ENCODE results near the gene ZFYVE28.

The ZFYVE28 gene

DNA sequence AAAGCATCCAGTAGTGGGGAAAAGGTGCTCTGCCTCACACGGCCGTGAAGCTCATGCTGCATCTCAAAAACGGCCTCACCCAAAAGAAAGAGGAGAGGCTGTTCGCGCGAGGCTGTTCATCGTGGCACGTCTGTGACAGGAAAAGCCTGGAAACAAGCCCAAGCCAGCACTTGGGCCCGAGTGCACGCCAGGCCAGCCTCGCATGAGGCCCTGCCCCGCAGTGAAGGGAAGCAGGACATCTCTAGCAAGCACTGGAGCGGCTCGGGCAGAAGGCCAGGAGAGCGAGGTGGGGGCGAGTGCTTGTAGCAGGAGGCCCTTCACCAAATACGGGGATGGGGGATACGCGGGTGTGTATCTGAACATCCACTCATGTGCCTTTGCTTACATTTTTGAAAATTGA is 116.6 kb downstream of the ZFYVE28 start:
- DNase-seq = no peak

DNA sequence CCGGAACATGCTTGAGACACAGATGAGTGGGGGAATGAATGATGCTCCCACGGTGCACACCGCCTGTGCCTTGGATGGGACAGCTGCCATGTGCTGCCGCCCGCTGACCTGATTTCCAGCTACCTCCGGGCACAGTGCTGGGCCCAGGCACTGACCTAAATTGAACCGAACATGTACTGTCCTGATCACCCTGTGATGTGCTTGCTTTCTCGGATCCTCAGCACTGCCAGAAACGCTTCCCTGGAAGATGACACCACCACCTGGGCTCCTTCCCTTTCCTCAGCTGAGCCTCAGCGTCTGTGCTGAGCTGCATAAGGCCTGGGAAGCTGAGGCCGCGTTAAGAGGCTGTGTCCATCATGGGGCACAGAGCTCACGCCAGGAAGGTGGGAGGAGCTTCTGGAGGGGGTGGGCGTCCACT is 117.2 kb downstream of the ZFYVE28 start:
- DNase-seq = no peak

DNA sequence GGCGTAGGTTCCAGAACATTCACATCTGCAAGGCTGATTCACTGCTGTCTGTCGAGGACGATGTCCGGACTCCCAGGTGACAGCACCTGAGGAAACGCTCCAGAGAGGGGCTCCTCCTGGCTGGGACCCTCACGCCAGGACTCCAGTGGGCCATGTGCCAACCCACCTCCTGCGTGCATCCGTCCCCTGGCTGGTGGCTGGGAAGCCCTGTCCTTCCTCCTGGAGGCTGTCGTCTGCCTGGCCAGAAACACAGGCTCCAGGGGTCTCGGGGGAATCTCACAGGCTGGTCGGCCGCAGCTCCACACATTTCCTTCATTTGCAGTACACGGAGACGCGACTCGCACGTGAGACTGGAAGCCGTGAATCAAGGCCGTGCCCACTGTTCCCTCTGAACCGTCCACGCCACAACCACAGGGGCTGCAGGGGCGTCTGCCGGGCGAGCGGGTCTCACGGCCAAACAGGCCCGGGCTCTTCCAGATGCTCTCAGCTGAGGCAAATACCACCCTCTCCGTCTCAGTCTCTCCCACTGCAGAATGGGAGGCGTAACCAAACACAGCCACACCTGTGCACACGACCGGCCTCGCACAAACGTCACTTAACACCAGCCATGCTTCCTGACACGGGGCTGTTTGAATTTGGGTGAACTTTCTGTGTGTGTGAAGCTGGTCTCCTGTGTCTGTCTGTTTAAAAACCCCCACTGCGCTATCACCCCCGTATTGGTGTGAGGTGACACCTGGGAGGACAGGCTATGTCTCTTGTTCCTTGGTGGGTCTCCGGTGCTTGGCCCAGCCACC is 117.8 kb downstream of the ZFYVE28 start:
- DNase-seq = no peak

DNA sequence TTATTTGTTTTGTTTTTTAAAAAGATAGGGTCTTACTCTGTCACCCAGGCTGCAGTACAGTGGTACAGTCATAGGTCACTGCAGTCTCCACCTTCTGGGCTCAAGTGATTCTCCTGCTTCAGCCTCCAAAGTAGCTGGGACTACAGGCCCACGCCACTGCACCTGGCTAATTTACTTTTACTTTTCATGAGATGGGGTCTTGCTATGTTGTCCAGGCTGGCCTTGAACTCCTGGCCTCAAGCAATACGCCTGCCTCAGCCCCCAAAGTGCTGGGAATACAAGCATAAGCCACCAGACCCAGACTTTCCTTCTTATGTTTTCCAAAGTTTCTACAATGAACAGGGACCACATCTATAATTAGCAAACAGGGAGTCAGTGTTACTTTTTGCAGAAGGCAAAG is 118.7 kb downstream of the ZFYVE28 start:
- DNase-seq = no peak

DNA sequence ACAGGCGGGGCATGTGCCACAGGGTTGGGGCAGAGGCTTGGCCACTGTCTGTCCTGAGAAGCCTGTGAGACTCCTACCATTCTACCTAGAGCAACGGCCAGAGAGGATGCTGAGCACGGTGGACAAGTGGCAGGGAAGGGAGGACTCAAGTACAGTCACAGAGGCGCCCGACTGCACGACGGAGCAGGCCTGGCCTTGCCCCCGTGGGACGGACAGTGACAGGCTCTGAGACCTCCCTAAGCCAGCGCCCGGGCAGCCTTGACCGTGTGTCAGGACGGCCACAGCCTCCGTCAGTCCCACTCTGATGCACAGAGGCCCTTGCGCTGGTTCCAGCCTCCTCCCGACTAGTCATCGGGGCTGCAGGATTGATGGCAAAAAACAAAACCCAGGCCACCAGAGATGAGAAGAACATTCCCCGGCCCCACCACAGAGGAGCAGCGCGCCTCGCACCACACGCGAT is 119.9 kb downstream of the ZFYVE28 start:
- no peak for DNase-seq

DNA sequence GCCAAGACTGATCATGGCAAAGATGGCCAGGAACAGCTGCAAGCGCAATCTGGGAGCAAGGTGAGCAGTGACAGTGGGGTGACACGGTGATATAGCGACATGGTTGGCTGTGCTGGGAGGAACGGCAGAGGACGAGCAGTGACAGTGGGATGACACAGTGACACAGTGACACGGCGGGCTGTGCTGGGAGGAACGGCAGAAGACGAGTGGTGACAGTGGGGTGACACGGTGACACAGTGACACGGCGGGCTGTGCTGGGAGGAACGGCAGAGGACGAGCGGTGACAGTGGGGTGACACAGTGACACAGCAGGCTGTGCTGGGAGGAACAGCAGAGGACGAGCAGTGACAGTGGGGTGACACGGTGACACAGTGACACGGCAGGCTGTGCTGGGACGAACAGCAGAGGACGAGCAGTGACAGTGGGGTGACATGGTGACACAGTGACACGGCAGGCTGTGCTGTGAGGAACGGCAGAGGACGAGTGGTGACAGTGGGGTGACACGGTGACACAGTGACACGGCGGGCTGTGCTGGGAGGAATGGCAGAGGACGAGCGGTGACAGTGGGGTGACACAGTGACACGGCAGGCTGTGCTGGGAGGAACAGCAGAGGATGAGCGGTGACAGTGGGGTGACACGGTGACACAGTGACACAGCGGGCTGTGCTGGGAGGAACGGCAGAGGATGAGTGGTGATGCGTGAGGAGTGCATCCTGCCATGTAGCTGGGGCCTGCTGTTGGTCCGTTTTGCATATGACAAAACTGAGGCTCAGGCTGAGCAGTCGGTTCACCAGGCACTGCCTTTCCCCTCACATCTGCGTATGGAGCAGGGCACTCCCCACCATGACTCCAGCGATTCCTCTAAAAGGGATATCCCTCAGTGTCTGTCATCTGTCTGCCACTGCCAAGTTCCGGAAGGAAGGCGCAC is 120.6 kb downstream of the ZFYVE28 start:
- no peak for DNase-seq

DNA sequence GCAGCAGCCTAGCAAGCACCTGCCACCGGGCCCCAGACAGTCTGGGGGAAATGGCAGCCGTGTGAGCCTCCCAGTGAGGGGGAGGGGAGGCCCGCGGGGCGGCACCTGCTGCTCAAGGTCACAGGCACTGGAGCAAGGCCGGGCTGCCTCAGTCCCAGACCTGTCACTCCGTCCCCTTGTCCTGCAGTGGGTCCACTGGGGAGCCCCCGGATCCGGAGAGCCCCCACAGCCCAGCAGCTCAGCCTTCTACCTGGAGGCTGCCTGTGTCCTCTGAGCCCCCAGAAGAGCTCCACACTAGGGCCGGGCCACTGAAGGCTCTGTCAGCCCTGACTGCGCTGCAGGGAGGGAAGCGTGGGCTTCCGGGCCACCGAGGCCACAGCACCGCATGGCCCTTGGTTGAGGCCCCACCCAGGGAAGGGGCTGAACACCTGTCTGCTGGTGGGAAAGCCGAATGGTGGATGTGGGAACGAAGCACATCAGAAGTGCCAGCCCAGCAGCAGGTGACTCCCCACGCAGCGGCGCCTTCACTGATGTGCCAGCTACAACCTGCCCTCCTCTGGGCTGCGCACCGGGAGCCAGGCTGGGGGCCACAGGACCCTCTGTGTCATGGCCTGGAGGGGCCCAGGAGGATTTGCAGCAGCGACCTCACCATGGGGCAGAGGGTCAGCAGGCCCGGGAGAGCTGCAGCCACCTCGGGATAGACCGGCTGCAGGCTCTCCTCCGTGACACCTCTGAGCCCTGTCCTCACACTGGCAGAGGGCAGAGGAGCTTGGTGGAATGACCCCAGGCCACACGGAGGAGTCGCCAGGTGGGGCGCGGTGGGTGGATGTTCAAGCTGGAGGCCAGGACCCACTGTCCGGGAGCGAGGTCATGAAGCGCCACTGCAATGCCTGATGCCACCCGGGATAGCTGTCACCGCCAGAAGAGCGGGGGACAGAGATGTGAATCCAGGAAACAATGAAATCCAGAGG is 121.5 kb downstream of the ZFYVE28 start:
- DNase-seq = no peak

DNA sequence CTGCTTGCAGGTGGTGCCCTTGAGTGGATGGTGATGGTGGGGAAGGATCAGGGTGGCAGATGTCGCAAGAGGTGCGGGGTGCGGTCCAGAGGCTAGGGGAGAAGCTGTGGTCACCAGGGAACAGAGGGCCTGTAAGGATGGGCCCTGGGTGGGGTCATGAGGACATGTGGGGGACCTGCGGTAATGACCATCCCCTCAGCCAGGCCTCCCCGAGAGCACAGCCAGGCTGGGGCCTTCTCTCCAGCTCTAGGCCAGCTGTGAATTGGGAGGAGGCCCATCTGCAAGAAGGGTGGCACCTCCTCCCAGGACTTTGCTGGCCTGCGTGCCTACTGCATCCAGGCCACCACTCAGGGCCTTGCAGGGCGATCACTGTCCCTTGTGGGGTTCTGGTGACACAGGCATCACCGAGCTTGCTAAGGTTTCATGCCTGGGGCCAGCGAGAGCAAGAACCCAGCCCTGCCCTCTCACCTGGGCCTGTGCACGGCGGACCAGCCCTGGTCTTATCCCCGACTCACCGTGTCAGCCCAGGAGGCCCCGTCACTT is 122.5 kb downstream of the ZFYVE28 start:
- DNase-seq = no peak

DNA sequence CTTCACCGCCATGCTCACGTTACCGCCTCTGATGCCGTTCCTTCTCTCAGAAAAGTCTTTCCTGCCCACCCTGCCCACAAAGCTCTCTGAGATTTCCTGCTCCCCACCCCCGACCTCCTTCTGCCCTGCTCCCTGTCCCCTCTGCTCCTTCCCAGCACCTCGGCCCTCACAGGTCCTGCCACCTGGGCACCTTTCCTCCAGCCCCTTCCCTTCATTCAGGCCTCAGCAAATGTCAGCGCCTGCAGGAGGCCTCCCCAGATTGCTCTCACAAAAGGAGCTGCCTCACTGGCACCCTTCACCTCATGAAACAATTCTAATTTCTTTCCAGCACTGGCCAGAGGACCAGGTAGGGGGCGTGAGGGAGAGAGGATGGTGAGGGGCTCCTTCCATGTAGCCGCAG is 122.9 kb downstream of the ZFYVE28 start:
- no peak for DNase-seq

DNA sequence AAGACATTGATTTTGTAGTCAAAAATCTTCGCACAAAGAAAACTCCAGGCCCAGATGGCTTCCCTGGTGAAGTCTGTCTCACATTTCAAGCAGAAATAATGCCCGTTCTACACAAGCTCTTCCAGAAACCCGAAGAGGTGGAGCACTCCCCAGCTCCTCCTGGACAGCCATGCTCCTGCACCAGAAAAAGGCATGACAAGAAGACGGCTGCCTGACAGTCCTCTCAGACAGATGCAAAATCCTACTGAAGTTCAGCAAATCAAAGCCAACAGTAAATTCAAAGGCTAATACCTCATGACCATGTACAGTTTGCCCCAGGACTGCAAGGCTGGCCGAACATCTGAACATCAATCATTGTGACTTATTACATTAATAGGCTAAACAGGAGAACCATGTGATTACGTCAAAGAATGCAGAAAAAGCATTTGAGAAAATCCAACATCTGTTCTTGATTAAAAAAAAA is 125.8 kb downstream of the ZFYVE28 start:
- DNase-seq = no peak

DNA sequence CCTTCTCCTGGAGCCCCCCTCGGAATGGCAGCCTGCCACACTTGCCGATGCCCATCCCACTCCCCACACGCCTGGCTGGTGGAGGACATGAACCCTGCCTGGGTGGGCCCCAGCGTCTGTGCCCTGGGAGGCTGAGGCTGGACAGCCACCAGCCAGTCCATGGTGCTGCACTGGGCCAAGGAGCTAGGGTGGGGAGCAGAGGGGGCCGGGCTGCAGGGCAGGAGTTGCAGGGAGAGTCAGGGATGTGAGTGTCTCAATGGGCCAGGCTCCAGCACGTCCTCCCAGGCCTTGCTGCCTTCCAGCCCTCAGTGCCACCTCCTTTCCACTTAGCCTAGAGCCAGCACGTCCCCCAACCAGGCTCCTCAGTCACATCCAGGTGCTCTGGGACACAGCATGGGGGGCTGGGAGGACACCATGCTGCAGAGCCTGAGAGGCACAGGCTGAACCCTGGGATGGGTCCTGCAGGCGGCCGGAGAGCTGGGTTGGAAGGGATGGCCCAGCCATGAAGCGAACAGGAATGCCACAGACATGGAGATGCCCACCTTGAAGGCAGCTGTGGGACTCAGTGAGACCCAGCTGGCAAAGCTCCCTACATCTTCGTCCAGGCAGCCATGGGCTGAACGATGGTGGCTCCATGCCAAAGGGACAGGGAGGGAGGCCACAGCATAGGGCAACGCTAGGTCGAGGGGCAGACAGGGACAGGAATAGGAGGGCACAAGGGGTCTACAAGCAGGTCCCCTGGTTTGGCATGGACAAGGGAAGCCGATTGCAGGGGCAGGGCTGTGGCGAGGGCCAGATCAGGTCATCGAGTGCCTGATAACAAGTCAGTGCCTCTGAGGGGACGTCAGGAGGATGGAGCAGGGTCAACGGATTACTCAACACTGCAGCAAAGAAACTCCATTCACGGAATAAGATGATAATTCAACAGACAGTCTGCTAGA is 126.5 kb downstream of the ZFYVE28 start:
- no peak for DNase-seq

DNA sequence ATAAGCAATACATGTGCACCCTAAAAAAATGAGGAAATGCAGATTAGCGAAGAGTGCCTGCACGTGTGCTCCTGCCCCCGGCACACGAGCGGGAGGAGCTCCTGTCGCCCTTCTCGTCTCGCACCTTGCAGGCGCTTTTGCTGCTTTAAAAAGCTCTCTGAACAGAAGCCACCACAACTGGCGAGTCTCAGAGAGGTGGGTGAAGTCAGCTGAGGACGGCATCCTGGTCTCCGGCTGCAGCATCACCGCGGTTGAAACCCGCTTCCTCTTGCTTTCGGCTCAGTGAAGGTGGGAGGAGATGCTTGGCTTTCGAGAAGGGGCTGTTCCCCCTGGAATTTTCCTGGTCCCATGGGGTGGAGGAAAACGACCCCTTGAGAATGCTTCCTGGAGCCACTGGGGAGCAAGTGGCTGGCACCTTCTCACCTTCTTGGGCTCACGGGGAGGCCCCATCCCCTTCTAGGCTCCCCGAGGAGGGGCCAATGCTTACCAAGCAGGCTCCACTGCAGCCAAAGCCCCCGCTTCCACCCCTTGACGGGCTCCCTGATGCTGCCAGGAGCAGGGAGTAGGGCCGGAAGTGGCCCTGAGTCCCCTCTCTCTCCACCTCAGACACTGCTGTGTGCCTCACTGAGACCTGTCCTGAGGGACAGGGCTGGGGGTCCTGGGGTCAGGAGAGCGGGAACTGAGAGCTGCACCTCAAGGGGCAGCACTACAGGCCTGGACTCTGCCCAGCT is 127.3 kb downstream of the ZFYVE28 start:
- no peak for DNase-seq

DNA sequence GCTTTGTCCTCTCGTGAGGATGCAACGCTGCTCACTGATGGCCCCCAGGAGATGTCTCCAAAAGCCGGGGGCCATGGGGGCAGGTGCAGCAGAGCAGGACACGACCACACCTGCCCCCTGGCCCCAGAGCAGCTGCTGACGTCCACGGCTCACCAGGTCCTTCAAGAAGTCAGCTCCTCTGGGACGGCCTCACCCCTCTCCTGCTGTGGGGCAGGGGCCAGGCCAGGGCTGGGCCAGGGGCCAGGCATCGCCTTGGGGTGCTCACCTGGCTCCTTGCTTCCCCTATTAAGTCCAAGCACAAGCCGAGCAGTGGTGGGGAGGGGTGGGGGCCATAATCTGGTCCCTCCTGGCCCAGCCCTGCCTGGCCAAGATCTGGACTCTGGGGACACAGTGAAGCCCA is 128.0 kb downstream of the ZFYVE28 start:
- DNase-seq = no peak

DNA sequence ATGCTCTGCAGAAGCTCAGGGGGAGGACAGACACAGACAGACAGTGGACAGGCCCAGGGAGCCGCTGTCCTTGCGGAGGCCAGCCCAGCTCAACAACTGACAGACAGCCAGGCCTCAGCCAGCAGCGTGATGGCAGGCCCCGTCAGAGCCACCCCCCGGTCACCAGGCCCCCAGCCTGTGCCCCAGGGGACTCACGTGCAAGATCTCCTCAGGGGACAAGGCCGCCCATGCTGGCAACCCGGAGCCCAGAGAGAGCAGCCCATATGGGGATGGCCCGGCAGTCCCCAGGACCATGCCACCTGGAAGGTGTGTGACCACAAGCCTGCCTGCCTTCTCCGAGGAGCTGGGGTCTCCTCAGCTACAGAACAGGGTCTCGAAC is 128.5 kb downstream of the ZFYVE28 start:
- no peak for DNase-seq

DNA sequence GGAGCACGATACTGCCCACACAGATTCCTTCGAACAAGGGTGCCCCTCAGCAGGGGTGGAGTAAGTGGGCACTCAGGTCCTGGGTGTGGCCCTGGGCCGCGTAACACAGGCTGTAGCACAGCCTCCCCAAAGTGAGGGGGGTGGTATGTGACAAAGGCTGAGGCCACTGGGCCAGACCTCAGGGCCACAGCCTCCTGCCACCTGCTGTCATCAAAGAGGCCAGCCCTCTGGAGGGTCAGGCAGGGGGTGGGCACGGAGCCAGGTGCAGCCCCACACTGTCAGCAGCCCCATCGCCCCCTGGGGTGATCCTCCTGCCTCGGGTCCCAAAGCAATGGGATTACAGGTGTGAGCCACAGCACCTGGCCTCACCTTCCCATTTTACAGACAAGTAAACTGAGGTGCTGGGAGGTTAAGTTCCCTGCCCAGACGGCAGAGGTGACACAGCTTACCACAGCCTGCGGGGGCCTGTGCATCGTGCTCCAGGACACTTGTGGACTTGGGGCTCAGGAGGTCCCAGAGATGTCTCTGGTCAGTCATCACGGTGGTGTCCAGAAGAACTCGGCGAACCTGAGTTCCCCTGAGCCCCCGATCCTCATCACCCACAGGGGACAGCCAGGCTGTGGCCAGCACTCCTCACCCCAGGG is 129.0 kb downstream of the ZFYVE28 start:
- no peak for DNase-seq

DNA sequence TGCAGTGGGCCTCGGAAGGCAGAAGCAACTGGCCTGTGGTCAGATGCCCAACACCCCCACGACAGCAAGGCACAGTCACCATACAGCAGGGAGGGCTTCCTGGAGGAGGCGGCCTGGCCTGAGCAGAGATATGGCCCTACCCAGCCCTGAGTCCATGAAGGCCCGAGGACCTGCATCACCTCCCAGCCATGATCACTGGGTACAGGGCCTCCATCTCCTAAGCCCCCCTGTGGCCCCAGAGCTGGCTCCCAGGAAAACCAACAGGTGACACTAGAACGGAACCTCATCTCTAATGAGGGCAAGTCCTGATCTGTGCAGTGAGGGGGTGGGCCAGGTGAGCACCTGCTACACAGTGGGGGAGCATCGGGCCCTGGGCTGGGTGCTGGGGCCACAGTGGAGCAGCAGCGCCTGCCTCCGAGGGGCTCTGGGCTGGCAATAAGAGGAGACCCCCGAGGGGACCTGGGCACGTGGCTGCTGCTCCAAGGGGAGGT is 130.3 kb downstream of the ZFYVE28 start:
- DNase-seq = no peak

DNA sequence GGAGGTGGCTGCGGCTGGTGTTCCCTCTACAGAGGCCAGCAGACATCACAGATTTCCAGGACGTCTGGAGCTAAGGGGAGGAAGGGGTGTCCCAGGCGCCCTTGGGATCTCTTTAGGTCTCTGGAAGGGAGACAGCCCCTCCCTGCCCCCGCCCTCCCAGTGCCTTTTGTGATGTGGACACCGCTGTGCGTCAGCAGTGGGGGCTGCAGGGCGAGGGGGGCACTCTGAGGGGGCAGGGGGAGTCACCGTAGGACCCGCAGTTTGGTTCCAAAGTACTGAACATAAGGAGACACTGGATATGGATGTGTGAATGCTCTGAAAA is 130.9 kb downstream of the ZFYVE28 start:
- DNase-seq = no peak

DNA sequence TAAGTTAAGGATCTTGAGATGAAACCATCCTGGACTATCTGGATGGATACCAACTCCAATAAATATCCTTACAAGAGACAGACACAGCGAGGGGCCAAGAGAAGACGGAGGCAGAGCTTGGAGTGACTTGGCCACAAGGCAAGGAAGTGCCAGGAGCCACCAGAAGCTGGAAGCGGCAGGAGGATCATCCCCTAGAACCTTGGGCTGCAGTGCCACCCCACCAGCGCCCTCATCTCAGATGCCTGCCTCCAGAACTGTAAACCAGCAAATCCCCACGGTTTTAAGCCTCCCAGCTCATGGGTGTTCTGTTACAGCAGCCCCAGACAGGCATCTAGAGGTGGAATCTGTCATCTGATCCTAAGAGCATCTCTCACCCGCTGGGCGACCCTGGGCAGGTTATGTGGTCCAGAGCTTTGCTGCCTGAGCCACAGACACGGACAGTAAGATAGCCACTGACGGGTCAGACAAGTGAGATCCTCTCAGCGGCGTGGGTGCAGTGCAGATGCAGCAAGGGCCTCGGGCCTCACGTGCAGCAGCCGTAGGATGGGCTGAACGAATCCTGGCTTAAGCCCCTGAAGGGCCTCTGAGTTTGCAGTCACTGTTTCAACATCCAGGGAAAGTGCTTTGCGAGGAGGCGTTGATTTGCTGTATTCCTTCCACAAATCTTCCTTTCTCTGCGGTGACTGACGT is 131.4 kb downstream of the ZFYVE28 start:
- no peak for DNase-seq
